Measurements from ENCODE around the gene SUDS3. TPM values are rescaled to one million over a fixed set of nuclear protein-coding genes. Genes with fewer than 3 reads are reported as not detected.

Gene SUDS3
- total and polyA plus RNA-seq, 10 of the 15 experiments (the other 5 are each of a cell fraction or from before 2014, with no cell fraction given) = 5.2 to 42.8 (median 21.7) TPM

DNA sequence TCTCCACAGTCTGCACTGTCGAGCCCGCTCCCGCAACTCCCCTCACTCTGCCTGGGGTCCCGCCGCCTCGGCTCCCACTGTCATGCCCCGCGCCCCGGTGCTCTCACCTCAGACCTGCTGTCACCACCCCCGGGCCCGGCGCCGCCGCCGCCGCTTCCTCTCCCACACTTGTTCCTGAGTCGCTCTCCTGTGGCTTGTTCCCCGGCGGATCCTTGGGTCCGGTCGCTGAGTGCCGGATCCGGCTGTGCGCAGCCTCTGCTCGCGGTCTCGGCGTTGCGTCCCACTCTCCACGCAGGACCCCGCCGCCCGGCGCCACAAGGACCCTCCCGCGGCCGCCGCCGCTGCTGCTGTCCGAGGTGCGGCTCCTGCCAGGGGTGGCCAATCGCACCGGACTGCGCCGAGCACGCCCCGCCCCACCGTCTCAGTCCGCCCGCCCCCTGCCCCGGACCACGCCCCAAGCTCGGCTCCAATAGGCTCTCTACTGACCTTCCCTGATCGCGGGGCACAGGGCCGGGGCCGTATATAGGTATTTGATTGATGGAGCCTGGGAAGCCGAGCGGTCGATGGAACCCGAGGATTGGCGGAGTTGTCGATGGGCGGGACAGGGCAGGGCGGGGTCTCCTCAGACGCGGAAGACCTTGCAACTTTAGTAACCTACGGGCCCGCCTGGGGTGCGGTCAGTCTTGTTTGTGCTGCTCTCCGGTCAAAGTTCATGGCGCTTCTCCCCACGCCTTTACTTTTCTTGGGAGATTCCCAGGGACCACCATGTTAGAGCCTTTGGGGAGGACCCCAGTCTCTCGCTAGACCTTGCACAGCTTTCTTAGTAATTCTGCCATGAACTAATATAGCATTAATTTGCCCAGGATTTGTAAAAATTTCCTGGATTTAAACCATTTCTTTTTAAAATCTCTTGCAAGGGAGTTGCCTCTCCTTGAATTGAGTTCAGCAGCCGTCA lies 3.5 kb upstream of the SUDS3 start, which contains the start of gene TAOK3 (continued):
- TF ChIP-seq, protein P1, sequence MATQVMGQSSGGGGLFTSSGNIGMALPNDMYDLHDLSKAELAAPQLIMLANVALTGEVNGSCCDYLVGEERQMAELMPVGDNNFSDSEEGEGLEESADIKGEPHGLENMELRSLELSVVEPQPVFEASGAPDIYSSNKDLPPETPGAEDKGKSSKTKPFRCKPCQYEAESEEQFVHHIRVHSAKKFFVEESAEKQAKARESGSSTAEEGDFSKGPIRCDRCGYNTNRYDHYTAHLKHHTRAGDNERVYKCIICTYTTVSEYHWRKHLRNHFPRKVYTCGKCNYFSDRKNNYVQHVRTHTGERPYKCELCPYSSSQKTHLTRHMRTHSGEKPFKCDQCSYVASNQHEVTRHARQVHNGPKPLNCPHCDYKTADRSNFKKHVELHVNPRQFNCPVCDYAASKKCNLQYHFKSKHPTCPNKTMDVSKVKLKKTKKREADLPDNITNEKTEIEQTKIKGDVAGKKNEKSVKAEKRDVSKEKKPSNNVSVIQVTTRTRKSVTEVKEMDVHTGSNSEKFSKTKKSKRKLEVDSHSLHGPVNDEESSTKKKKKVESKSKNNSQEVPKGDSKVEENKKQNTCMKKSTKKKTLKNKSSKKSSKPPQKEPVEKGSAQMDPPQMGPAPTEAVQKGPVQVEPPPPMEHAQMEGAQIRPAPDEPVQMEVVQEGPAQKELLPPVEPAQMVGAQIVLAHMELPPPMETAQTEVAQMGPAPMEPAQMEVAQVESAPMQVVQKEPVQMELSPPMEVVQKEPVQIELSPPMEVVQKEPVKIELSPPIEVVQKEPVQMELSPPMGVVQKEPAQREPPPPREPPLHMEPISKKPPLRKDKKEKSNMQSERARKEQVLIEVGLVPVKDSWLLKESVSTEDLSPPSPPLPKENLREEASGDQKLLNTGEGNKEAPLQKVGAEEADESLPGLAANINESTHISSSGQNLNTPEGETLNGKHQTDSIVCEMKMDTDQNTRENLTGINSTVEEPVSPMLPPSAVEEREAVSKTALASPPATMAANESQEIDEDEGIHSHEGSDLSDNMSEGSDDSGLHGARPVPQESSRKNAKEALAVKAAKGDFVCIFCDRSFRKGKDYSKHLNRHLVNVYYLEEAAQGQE (IDR thresholded peaks at IDR 0.05; ENCODE audit: low read depth, low read length) = peak; percentile 80
- TF ChIP-seq FOXK2 (IDR thresholded peaks at IDR 0.05) (peak; percentile 78), KLF5 (IDR thresholded peaks at IDR 0.05; ENCODE audit: partially characterized antibody) (no peak), CBX3 (IDR thresholded peaks at IDR 0.05; ENCODE audit: borderline replicate concordance, low read depth) (no peak), PAX8 (IDR thresholded peaks at IDR 0.05) (no peak), MEF2A (IDR thresholded peaks at IDR 0.05; ENCODE audit: insufficient read depth, low read depth, low read length) (0 out of 2 replicates have a peak, but pooled peaks have one; percentile 42), NFYA (IDR thresholded peaks at IDR 0.05; ENCODE audit: borderline replicate concordance, low read depth, low read length) (no peak), POLR2AphosphoS2 (IDR thresholded peaks at IDR 0.05; ENCODE audit: low read depth, low read length) (peak; percentile 96), YY1 (IDR thresholded peaks at IDR 0.05; ENCODE audit: low read depth, low read length) (peak; percentile 91), IKZF1 (conservative IDR thresholded peaks at IDR 0.05) (peak; percentile 77), SP1 (IDR thresholded peaks at IDR 0.05; ENCODE audit: low read depth, low read length) (peak; percentile 92)
- TF ChIP-seq, protein P2, sequence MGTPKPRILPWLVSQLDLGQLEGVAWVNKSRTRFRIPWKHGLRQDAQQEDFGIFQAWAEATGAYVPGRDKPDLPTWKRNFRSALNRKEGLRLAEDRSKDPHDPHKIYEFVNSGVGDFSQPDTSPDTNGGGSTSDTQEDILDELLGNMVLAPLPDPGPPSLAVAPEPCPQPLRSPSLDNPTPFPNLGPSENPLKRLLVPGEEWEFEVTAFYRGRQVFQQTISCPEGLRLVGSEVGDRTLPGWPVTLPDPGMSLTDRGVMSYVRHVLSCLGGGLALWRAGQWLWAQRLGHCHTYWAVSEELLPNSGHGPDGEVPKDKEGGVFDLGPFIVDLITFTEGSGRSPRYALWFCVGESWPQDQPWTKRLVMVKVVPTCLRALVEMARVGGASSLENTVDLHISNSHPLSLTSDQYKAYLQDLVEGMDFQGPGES (IDR thresholded peaks at IDR 0.05) = no peak
- TF ChIP-seq, protein P3, sequence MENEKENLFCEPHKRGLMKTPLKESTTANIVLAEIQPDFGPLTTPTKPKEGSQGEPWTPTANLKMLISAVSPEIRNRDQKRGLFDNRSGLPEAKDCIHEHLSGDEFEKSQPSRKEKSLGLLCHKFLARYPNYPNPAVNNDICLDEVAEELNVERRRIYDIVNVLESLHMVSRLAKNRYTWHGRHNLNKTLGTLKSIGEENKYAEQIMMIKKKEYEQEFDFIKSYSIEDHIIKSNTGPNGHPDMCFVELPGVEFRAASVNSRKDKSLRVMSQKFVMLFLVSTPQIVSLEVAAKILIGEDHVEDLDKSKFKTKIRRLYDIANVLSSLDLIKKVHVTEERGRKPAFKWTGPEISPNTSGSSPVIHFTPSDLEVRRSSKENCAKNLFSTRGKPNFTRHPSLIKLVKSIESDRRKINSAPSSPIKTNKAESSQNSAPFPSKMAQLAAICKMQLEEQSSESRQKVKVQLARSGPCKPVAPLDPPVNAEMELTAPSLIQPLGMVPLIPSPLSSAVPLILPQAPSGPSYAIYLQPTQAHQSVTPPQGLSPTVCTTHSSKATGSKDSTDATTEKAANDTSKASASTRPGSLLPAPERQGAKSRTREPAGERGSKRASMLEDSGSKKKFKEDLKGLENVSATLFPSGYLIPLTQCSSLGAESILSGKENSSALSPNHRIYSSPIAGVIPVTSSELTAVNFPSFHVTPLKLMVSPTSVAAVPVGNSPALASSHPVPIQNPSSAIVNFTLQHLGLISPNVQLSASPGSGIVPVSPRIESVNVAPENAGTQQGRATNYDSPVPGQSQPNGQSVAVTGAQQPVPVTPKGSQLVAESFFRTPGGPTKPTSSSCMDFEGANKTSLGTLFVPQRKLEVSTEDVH (IDR thresholded peaks at IDR 0.05; ENCODE audit: low read depth, partially characterized antibody) = peak; percentile 23
- TF ChIP-seq, protein P4, sequence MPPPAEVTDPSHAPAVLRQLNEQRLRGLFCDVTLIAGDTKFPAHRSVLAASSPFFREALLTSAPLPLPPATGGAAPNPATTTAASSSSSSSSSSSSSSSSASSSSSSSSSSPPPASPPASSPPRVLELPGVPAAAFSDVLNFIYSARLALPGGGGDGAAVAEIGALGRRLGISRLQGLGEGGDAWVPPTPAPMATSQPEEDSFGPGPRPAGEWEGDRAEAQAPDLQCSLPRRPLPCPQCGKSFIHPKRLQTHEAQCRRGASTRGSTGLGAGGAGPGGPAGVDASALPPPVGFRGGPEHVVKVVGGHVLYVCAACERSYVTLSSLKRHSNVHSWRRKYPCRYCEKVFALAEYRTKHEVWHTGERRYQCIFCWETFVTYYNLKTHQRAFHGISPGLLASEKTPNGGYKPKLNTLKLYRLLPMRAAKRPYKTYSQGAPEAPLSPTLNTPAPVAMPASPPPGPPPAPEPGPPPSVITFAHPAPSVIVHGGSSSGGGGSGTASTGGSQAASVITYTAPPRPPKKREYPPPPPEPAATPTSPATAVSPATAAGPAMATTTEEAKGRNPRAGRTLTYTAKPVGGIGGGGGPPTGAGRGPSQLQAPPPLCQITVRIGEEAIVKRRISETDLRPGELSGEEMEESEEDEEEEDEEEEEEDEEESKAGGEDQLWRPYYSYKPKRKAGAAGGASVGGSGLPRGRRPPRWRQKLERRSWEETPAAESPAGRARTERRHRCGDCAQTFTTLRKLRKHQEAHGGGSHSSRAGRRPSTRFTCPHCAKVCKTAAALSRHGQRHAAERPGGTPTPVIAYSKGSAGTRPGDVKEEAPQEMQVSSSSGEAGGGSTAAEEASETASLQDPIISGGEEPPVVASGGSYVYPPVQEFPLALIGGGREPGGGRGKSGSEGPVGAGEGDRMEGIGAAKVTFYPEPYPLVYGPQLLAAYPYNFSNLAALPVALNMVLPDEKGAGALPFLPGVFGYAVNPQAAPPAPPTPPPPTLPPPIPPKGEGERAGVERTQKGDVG (CRISPR knock-in tag; IDR thresholded peaks at IDR 0.05) = no peak
- TF ChIP-seq, protein P5, sequence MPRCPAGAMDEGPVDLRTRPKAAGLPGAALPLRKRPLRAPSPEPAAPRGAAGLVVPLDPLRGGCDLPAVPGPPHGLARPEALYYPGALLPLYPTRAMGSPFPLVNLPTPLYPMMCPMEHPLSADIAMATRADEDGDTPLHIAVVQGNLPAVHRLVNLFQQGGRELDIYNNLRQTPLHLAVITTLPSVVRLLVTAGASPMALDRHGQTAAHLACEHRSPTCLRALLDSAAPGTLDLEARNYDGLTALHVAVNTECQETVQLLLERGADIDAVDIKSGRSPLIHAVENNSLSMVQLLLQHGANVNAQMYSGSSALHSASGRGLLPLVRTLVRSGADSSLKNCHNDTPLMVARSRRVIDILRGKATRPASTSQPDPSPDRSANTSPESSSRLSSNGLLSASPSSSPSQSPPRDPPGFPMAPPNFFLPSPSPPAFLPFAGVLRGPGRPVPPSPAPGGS (IDR thresholded peaks at IDR 0.05; ENCODE audit: borderline replicate concordance, insufficient read depth, low read depth, low read length, poor library complexity, severe bottlenecking) = peak; percentile 20
